GM18502 (cell line): ENCODE measurements around the gene CIT.

Source experiments
- ATAC-seq: cut with Tn5 transposase; IDR thresholded peaks from one replicate; pipeline ENCODE4 v1.9.1; 2021; ENCODE audit warnings: mild to moderate bottlenecking; ENCODE audit not compliant: unreplicated experiment, poor library complexity

CIT gene

DNA sequence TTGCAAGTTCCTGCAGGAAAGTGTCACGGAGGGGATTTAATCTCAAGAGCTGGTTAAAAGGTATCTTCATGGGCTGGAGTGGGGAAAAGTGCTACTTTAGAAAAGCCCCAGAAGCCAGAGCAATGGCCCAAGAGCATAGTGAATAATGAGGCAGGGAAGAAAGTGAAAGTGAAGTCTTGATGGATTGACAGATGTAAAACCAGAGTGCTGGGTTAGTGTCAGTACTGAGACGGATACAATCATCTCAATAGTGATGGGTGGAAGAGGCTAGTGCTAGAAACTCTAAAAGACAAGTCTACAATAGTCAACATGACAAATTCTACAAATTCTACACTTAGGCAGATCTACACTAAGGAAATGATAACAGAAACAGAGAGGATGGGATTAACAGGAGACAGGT, 68.1 kb downstream of the CIT start:
- peak; percentile 58 for ATAC-seq

GRCh38 chr12:119808441-119808840, 68.7 kb downstream of the CIT start:
- no peak for ATAC-seq

DNA sequence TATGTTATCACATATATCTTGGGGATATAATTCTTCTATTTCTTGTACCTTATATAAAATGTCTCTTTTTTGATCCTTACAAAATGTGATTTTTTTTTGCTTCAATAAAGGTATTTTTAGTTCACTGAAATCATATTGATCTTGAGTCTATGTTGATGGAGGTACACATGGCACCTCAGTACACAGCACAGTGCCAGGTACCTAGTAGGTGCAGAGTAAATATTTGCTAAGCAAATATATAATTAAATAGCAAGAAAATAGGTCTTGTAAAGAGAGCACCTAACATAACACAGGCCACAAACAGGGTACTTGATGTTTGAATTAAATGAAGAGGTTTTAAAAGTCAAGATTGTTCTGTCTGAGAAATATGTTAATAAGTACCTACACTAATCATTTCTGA, 69.7 kb downstream of the CIT start:
- no peak for ATAC-seq

GRCh38 chr12:119804011-119804641, 73.0 kb downstream of the CIT start:
- ATAC-seq = no peak

- ATAC-seq = no peak
Observed at GRCh38 chr12:119803381-119803791, 73.7 kb downstream of the CIT start.

DNA sequence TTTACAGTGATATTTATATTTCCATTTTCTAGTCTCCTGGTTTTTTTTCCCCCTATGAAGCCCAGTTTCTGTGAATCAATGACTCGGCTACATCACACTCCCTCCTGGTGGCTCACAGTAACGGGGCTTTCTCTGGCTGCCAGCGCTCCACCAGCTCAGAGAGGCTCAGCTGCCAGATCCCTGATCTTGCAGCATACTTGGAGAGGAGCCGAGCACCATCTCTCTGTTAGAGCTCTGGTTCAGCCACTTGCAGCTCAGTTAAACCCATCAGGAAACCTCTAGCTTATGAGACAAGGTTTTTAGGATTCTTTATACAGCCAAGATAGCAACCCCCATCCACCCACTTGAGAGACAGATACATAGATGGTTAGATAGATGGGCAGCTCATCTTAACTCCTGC, 74.6 kb downstream of the CIT start:
- ATAC-seq = no peak

GRCh38 chr12:119797090-119797489, 80.0 kb downstream of the CIT start:
- ATAC-seq = no peak

DNA sequence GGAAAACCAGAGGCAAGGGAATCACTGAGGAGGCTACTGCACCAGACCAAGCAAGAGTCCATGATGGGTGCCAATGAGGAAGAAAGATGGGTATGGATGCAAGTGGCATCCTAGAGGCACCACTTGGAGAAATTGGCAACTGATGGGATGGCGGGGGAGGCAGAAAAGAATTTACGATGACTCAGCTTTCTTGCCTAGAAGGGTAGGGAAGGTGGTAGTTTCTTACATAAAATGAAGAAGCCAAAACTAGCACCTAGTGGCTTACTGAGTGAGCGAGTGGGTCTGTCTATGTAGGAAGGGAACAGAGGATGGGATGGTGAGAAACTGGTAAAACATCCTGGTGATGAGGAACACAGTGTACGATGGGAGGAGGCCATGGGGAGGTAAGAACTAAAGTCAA, 80.8 kb downstream of the CIT start:
- no peak for ATAC-seq

DNA sequence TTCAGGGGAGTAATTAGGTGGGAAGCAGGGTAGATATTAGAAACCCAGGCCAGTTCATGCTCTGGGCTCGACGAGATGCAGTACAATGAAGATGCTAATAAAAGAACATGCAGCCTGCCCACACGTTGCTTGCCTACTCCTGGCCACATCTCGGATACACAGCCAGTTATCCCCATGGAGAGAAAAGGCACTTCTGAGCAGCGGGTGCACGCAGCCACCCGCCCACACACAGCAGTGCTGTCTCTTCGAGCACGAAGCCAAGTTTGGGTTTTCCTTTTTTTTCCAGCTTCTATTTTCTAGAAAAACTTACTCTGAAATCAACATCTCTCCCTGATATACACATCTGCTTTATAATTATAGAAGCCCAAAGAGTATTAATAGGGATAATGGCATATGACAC, 85.7 kb downstream of the CIT start:
- no peak for ATAC-seq

- ATAC-seq = no peak
Observed at GRCh38 chr12:119788786-119789185, 88.3 kb downstream of the CIT start.

DNA sequence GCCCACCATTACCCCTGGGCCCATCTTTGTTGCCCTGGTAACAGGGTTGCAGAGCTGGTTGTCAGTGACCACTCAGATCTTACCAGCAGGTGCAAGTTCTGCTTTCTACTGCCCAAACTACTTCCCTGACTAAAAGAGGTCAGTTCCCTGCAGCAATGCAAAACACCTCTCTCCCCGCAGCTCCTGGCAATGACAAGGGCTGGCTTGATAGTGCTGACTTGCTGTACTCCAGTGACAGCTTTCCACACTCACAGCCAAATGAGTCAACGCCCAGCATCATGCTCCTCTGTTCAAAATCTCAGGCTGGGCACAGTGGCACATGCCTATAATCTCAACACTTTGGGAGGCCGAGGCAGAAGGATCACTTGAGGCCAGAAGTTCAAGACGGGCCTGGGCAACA, 90.6 kb downstream of the CIT start:
- ATAC-seq = no peak

DNA sequence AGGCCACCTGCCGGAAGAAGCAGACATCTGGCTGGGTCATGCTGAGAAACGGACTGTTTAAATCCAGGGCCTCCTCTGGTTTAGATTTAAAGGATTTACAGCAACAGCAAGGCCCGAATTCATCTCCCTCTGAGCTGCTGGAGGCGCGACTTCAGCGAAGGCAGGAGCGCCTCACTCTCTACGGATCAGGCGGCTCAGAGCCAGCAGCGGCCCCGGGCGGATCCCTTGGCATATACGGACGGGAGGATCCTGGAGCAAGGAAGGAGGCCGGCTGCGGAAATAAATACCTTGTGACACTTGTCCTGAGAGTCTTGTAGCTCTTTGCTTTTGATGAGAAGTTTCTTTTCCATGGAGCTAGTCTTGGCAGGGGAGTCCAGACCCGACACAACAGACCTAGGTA, 92.4 kb downstream of the CIT start:
- no peak for ATAC-seq

DNA sequence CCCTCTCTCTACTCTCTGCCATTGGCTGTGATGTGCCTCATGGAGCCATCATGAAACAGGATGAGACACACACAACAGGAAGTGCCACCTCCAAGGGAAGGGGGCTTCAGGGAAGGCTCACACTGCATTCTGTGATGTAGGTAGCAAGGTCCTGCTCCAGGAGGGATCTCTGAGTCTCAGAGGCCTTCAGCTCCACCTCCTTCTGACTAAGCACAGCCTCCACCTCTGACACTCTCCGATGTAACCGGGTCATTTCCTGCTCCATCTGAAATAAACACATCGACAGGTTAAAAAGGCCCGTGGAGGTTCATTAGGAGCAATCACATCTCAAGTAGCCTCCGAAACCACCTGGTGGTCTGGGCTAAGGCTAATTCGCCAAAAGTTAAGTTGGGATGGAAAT, 93.3 kb downstream of the CIT start:
- ATAC-seq = no peak

DNA sequence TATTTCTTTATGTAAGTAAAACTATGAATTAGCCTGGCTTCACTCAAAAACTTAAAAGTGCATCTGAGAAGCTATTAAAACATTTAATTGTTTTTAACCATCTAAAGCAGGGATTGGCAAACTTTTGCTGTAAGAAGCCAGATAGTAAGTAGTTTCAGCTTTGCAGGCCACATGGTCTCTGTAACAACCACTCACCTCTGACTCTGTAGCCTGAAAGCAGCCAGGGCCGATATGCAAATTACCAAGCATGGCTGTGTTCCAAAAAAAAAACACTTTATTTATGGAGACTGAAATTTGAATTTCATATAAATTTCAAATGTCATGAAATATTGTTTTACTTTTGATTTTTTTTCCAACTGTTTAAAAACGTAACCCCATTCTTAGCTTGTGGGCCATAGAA, 95.3 kb downstream of the CIT start:
- no peak for ATAC-seq

- no peak for ATAC-seq
Observed at GRCh38 chr12:119780786-119781434, 96.2 kb downstream of the CIT start.

- ATAC-seq = no peak
Observed at GRCh38 chr12:119775246-119775895, 101.7 kb downstream of the CIT start.

DNA sequence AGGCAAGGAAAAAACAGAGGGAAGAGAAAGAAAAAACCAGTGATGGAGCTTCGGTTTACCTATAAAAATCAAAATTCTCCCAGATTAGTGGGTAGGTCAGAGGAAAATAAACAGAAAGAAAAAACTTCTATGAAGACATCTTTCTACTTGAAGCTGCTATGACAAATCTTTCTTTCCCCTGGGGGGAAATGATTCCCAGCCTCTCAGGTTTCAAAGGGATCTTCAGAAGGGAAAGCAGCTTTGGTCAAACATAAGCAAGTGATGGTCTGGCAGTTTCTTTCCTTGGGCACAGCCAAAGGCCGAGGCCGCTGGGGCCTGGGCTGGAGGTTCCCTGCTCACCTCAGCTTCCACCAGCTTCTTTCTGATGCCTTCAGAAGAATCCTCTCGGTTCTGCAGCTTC, 104.7 kb downstream of the CIT start:
- ATAC-seq = no peak

GRCh38 chr12:119770146-119770545, 107.0 kb downstream of the CIT start:
- no peak for ATAC-seq

DNA sequence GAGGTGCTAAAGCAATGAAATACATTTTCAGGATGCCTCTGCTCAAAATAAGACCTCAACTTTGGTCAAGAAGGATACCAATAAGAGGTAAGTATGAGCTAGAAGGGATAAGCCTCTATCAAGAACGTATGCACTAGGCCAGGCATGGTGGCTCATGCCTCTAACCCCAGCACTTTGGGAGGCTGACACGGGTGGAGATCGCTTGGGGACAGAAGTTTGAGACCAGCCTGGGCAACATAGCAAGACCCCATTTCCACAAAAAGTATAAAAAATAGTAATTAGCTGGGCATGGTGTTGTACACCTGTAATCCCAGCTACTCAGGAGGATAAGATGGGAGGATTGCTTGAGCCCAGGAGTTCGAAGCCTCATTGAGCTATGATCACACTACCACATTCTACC, 114.5 kb downstream of the CIT start:
- no peak for ATAC-seq

- ATAC-seq = no peak
Observed at GRCh38 chr12:119758722-119759121, 118.4 kb downstream of the CIT start.

GRCh38 chr12:119758234-119758633, 118.9 kb downstream of the CIT start:
- ATAC-seq = no peak

- ATAC-seq = no peak
Observed at GRCh38 chr12:119751961-119752360, 125.2 kb downstream of the CIT start.
